ENCODE results near the gene ITGAX. TPM values are rescaled to one million over a fixed set of nuclear protein-coding genes. Genes with fewer than 3 reads are reported as not detected.

The ITGAX gene
- total RNA-seq, 1 experiment from 2014 or later, result 1.9 TPM

GRCh38 chr16:31360251-31360650 lies 5.3 kb downstream of the ITGAX start:
- ChIA-PET CTCF (no interaction called here), POLR2A (no interaction called here), RAD21 (ENCODE audit: low non-redundant PET in 1 of 2, low total read pairs in 2 of 2, uncharacterized antibody in 2 of 2, unreplicated experiment in 2 of 2) (no interaction called here)
- H2AFZ ChIP-seq (ENCODE audit: low read depth, low read length, poor library complexity, severe bottlenecking), result no peak overlapping the region
- no peaks in the 10 kb centered on the region for H3K36me3 ChIP-seq (ENCODE audit: control insufficient read depth in 1 of 2, insufficient read depth in 2 of 2, low read length in 2 of 2)
- no peaks in the 10 kb centered on the region for H4K20me1 ChIP-seq (ENCODE audit: insufficient read depth)
- TF ChIP-seq SIN3A (IDR thresholded peaks at IDR 0.05; ENCODE audit: low read depth) (no peak), RAD21 (IDR thresholded peaks at IDR 0.05; ENCODE audit: low read depth) (no peak), YY1 (IDR thresholded peaks at IDR 0.05; ENCODE audit: extremely low read depth, insufficient replicate concordance, low read depth, low read length) (no peak), ZNF274 (IDR thresholded peaks at IDR 0.05; ENCODE audit: low read depth, low read length) (no peak), POLR2AphosphoS5 (IDR thresholded peaks at IDR 0.05; ENCODE audit: low read depth, low read length) (no peak), REST (IDR thresholded peaks at IDR 0.05; ENCODE audit: low read depth) (no peak), TCF7L2 (IDR thresholded peaks at IDR 0.05; ENCODE audit: borderline replicate concordance, extremely low read depth, insufficient read depth, insufficient read length) (no peak), SP1 (IDR thresholded peaks at IDR 0.05; ENCODE audit: low read depth) (no peak), CTCF (IDR thresholded peaks at IDR 0.05 in 2 of 3, conservative IDR thresholded peaks at IDR 0.05 in 1 of 3; ENCODE audit: borderline replicate concordance in 1 of 3, insufficient read depth in 1 of 3, low read depth in 2 of 3, low read length in 2 of 3) (no peak), SRF (IDR thresholded peaks at IDR 0.05; ENCODE audit: low read depth) (no peak), MAX (IDR thresholded peaks at IDR 0.05) (no peak), CBX3 (IDR thresholded peaks at IDR 0.05; ENCODE audit: low read depth) (no peak), ZFX (IDR thresholded peaks at IDR 0.05) (no peak), EZH2 (IDR thresholded peaks at IDR 0.05) (no peak), ELF1 (IDR thresholded peaks at IDR 0.05; ENCODE audit: borderline replicate concordance, low read depth) (no peak), CEBPB (IDR thresholded peaks at IDR 0.05; ENCODE audit: low read depth) (no peak), ATF3 (IDR thresholded peaks at IDR 0.05) (no peak)
- peaks cover 0 to 3% of the 10 kb centered on the region in 2 experiments; a peak in 2 of 4 replicates for H3K4me1 ChIP-seq (ENCODE audit: control insufficient read depth in 1 of 2, insufficient read depth in 2 of 2, low read length in 2 of 2)
- H3K27ac ChIP-seq (ENCODE audit: low read depth, low read length), result no peak overlapping the region
- H3K9ac ChIP-seq (ENCODE audit: low read length), result no peak overlapping the region
- no peak overlapping the region for H3K4me2 ChIP-seq (ENCODE audit: low read length)
- no peaks in the 10 kb centered on the region for H3K79me2 ChIP-seq (ENCODE audit: insufficient read depth, low read length)
- H3K9me2 ChIP-seq (ENCODE audit: insufficient read depth), result no peaks in the 10 kb centered on the region
- H3K4me3 ChIP-seq (replicated peaks in 1 of 2; ENCODE audit: low read depth in 1 of 2, low read length in 2 of 2), result no peak overlapping the region
- H3K27me3 ChIP-seq (ENCODE audit: insufficient read depth, low read length), result no peaks in the 10 kb centered on the region
- intact Hi-C loops (cut with micrococcal nuclease), result no loop called here
- ATAC-seq (no peak), DNase-seq (ENCODE audit: low read depth, low spot score) (no peak)
- no peaks in the 10 kb centered on the region for H3K9me3 ChIP-seq (ENCODE audit: control insufficient read depth in 1 of 2, insufficient read depth in 1 of 2, low read depth in 1 of 2, low read length in 2 of 2)
- no TSS peak for BruUV-seq (replicated peaks)
